Stromal cell of bone marrow (primary cell): ENCODE data around the gene ABHD17C.

Source experiments
- DNase-seq: peaks from one replicate; pipeline ENCODE4 v3.0.0-alpha.2; 2012; ENCODE audit warnings: low read depth

Gene ABHD17C

DNA sequence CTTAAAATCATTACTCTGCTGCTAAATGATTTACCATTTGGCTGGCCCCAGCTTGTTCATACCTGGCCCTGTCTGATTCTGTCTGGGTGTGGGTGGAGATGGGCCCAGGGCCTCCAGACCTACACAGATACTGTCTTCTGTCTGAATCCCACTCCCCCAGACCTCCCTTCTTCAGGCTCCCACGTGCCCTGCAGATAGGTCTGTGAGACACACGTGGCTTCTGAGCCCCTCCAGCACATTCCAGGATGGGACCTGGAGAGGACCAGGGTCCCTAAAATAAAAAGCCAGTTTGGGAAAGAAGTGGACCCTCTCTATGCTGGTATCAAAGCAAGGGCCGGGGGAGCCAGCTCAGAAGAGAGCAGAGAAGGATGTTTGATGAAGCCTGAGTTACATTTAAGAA, 69.4 kb downstream of the ABHD17C start:
- no peak for DNase-seq

DNA sequence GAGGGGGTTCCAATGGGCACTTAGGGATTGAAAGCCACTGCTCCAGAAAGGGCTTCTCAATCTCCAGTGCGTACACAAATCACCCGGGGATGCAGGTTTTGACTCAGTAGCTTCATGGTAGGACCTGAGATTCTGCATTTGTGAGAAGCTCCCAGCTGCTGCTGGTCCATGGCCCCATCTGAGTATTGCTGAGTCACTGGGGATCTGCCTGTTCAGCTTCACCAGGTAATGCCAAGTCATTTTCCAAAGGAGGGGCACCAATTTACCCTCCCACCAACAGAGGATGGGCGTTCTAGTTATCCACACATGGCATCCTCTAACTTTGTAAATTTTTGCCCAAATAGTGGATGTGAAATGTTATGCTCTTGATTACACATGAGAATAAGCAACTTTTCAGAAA, 71.2 kb downstream of the ABHD17C start:
- no peak for DNase-seq

- DNase-seq, result no peak
Observed at GRCh38 chr15:80768158-80768557, 73.0 kb downstream of the ABHD17C start.

- DNase-seq, result no peak
Observed at GRCh38 chr15:80769153-80769828, 74.2 kb downstream of the ABHD17C start.

DNA sequence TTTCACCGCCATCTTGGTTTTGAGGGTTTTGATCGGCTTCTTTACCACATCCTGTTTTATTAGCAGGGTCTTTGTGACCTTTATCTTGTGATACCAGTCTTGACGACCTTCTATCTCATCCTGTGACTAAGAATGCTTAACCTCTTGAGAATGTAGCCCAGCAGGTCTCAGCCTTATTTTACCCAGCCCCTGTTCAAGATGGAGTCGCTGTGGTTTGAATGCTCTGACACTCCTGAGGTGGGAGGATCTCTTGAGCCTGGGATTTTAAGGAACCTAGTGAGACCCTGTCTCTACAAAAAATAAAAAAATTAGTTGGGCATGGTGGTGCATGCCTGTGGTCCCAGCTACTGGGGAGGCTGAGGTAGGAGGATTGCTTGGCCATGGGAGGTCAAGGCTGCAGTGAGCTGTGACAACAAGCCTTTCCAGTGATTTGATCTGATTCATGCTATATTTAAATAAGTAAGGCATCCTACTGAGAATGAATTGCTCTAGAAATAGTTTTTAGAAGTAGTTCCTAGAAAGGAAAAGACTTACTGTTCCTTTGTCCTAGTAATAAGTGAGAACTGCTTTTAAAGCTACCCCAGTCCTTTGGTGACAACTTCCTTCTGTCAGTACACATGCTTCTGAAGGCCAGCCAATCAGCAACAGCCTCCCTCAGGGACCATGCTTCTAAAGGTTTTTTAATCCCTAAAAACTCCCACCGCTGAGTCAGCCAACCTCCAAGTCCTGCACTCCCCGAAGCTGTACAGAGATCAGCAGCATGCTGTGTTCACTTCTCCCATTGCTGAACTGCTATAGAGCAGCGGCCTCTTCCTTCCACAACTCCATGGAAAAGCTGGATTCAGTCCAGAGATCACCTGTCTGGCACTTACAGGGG, 75.0 kb downstream of the ABHD17C start:
- no peak for DNase-seq

- peak; percentile 45 for DNase-seq
Observed at GRCh38 chr15:80773122-80773551, 78.0 kb downstream of the ABHD17C start.

DNA sequence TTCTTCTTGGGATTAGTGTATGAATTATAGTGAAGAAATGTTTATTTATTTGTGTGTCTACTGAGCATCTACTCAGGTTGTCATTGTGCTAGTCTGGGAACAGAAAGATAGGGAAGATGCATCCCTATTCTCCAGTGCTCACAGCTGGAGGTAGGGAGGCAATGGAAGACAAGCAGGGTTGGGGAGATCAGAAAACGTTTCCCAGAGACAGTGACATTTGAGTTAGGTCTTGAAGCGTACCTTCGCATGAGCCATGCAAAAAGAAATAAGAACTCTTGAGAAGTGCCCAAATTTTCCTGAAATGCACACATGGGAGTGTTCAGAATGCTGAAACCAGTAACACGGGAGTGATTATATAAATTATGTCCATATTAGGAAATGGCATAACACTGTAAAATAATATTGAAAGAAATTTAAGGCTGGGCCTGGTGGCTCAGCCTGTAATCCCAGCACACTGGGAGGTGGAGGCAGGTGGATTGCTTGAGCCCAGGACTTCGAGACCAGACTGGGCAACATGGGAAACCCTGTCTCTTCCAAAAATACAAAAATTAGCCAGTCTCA, 78.8 kb downstream of the ABHD17C start:
- no peak for DNase-seq

DNA sequence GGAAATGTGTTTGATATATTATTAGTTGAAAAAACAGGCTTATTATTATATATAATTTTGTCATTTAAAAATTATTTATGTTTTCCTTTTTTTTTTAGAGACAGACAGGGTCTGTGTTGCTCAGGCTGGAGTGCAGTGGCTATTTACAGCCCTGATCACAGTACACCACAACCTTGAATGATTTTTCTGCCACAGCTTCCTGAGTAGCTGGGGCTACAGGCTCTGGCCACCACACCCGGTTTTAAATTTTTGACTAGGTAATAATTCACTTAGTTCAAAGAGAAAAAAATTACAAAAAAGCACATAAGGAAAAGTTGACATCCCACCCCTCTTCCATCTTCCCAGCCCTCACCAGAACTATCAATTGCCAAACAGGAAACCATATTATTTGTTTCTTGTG, 79.4 kb downstream of the ABHD17C start:
- DNase-seq, result no peak

- DNase-seq, result no peak
Observed at GRCh38 chr15:80775338-80775737, 80.2 kb downstream of the ABHD17C start.

DNA sequence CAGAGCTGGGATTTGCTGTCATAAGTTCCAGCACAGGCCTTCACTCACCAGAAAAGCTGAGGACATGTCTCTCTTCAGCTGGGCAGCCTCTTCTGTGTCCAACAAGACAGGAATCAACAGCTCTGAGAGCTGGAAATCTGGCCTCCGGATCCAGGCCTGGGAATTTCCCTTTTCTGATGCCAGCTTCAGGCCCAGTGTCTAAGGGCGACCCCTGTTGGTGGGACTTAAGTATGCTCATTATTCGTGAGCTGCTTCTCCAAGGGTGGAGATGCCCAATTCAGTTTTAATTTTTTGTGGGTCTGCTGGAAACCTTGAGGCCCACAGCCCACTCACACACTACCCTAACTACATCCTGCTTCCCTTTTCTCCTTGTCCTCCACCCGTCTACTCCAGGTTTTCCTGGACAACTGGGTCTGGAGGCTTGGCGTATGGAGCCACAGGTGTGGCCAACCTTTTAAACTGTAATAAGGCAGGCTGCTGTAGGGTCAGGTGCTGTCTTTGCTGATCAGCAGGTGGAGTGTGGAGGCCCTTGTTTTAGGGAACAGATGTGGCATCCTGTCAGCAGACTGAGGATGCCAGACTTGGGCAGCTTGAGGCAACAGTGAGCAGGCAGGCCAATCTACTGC, 81.4 kb downstream of the ABHD17C start:
- peak; percentile 54 for DNase-seq

DNA sequence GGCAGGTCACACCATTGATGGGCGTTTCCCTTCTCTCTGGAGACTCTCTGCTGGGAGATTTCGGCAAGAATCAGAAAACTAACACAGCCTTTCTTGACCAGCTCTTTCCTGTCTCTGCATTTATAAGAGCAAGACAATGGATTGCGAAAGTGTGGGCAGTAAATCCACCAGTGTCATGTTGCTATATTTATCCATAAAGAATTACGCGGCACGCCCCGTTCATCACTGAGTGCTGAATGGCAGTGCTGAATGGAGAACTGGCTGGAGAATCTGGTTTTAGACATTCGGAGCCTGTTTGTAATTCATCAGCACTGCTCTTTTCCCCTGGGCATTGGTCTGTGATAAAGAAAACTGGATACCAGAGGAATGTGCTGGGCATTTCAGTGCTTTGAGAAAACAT, 82.0 kb downstream of the ABHD17C start:
- peak; percentile 94 for DNase-seq

- DNase-seq, result no peak
Observed at GRCh38 chr15:80777826-80778620, 82.9 kb downstream of the ABHD17C start.

GRCh38 chr15:80778621-80778963, 83.5 kb downstream of the ABHD17C start:
- no peak for DNase-seq

DNA sequence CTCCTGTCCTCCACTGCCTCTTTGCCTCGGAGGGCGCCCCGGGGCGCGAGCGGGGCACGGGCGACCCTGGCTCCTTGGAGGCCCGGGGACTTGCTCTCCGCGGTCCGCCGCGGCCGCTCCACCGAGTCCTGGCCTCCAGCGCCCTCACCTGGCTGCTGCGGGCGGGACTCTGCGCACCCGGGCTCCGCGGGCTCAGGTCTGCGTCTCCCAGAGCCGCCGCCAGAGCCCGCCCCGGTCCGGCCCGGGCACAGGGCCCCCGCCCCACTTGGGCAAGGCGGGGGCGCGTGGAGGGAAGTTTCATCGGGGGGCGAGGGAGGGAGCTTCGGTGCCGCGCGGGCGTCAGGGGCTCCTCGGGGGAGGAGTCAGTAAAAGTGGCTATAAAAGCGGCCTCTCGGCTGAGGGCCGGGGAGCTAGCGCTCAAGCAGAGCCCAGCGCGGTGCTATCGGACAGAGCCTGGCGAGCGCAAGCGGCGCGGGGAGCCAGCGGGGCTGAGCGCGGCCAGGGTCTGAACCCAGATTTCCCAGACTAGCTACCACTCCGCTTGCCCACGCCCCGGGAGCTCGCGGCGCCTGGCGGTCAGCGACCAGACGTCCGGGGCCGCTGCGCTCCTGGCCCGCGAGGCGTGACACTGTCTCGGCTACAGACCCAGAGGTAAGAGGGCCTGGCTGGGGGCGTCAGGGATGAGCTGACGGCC, 84.0 kb downstream of the ABHD17C start, which contains the start of gene CEMIP:
TSS of gene CEMIP (plus strand) at position 407 of the 694 bp plus-strand sequence. CDS start 94,510 bp downstream, outside the sequence.
- DNase-seq, result peak; percentile 59

DNA sequence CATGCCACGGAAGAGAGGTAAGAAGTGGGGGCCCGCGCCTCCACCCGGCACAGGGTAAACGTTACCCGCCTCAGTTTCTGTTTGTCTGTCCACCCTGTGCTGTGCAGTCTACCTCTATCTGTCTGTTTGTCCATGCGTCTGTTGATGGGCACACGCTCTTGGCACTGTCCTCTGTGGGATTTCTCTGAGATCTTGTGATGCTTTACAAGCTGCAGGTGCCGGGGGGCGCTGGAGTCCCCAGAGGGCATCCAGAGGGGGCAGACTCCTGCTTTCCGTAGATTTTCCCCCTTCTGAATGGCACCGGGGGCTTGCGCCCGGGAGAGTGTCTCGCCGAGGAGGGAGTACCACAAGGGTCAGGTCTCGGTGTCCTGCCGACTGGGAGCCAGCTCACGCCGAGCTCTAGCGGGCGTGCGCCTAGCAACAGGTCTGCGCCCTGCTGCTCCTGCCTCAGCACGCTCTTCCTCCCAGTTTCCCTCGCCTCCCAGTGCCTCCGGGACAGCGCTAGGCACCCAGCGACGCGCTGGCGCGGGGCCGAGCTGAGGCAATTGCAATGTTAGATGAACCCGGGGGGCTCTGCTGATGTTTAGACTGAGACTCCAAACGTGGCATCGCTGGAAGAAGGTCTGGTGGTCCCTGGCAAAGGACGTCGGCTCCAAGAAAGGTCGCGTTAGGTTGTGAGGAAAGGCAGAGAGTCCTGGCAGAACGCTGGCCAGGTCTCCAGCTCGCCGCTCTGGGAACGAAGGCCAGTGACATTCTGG, 84.7 kb downstream of the ABHD17C start:
- DNase-seq, result no peak

DNA sequence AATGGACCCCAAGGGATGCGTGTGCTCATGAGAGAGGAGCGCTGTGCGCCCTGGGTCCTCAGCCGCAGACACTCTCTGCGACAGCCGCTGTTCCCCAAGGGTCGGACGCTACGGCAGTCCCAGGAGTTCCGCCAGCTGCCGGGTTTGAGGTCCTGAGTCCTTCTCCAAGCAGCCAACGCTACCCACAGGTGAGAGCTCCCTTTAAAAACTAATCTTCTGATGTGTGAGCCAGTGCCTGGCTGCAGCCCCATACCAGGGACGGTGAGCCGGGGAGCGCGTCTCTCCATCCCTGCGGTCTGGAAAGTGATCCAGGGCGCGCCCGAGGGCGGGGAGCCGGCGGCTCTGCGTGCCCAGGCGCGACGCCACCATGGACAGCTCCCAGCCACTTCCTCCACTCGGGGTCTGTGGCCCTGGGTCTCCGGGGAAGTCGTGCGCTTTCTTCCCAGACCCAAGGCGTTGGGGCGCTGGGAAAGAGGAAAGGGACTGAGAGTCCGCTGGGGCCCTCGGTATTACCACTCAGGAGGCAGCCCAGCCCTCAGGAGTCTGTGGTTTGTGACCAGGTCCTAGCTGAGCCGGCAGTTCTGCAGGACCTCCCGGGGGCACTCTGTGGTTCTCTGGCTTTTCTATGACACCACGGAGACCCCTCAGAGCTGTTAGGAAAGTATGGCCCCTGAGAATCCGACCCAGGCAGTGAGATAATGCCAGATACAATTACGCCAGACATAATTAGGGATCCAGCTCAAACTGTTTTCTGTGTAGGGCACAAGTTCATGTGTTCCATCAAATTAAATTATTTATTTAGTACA, 85.5 kb downstream of the ABHD17C start:
- no peak for DNase-seq

GRCh38 chr15:80783260-80783659, 88.2 kb downstream of the ABHD17C start:
- no peak for DNase-seq

DNA sequence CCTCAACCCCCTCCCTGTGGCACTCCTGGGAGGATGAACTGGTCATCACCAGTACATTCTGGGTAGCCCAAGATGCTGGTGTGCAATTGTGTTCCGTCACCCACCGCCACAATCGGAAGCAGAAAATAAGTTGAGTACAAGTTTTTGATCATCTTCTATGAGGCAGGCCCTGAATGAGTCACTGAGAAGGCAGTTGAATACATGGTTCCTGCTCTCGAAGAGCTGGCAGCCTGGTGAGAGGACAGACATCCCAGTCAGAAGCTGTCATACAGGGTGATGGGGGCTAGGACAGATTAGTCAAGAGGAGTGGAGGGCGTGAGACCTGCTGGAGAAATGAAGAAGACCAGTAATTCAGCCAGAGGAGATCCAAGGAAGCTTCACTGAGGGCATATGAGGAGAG, 90.2 kb downstream of the ABHD17C start:
- DNase-seq, result no peak

GRCh38 chr15:80785811-80786354, 90.8 kb downstream of the ABHD17C start:
- DNase-seq, result no peak
